GM19035 (cell line): ENCODE data around the gene SLC35F1.
"Not testable (repeated sequence)": the region's sequence is repeated elsewhere in the genome, so short reads cannot be mapped to it uniquely, and the experiment has no call there.

ENCODE experiments used
- ATAC-seq: cut with Tn5 transposase; IDR thresholded peaks from one replicate; pipeline ENCODE4 v1.9.1; 2021; ENCODE audit not compliant: unreplicated experiment

SLC35F1 gene

GRCh38 chr6:117989086-117989485 lies 82.0 kb downstream of the SLC35F1 start:
- no peak for ATAC-seq

- ATAC-seq: no peak
Measured at GRCh38 chr6:117990151-117990550, 83.1 kb downstream of the SLC35F1 start.

GRCh38 chr6:117992856-117993255 lies 85.8 kb downstream of the SLC35F1 start:
- ATAC-seq: no peak

GRCh38 chr6:118012944-118013343 lies 105.9 kb downstream of the SLC35F1 start:
- ATAC-seq: no peak

- ATAC-seq: no peak
Measured at GRCh38 chr6:118016532-118016931, 109.5 kb downstream of the SLC35F1 start.

GRCh38 chr6:118017301-118017848 lies 110.3 kb downstream of the SLC35F1 start:
- no peak for ATAC-seq

- ATAC-seq: no peak
Measured at GRCh38 chr6:118023771-118024170, 116.7 kb downstream of the SLC35F1 start.

- ATAC-seq: no peak
Measured at GRCh38 chr6:118029967-118030366, 122.9 kb downstream of the SLC35F1 start.

GRCh38 chr6:118037479-118037878 lies 130.4 kb downstream of the SLC35F1 start:
- ATAC-seq: not testable (repeated sequence)

- no peak for ATAC-seq
Measured at GRCh38 chr6:118042855-118043254, 135.8 kb downstream of the SLC35F1 start.

- ATAC-seq: no peak
Measured at GRCh38 chr6:118044275-118044674, 137.2 kb downstream of the SLC35F1 start.

GRCh38 chr6:118054082-118054481 lies 147.0 kb downstream of the SLC35F1 start:
- no peak for ATAC-seq

- no peak for ATAC-seq
Measured at GRCh38 chr6:118061666-118062065, 154.6 kb downstream of the SLC35F1 start.

- ATAC-seq: no peak
Measured at GRCh38 chr6:118080547-118080946, 173.5 kb downstream of the SLC35F1 start.

GRCh38 chr6:118083711-118084110 lies 176.6 kb downstream of the SLC35F1 start:
- ATAC-seq: no peak

GRCh38 chr6:118085665-118086064 lies 178.6 kb downstream of the SLC35F1 start:
- no peak for ATAC-seq

GRCh38 chr6:118086159-118086558 lies 179.1 kb downstream of the SLC35F1 start:
- no peak for ATAC-seq

GRCh38 chr6:118092086-118092485 lies 185.0 kb downstream of the SLC35F1 start:
- ATAC-seq: no peak

GRCh38 chr6:118097576-118097975 lies 190.5 kb downstream of the SLC35F1 start:
- no peak for ATAC-seq

GRCh38 chr6:118100717-118101116 lies 193.7 kb downstream of the SLC35F1 start:
- ATAC-seq: no peak

- no peak for ATAC-seq
Measured at GRCh38 chr6:118101220-118101619, 194.2 kb downstream of the SLC35F1 start.

- ATAC-seq: no peak
Measured at GRCh38 chr6:118101831-118102345, 194.8 kb downstream of the SLC35F1 start.

- no peak for ATAC-seq
Measured at GRCh38 chr6:118102401-118102800, 195.3 kb downstream of the SLC35F1 start.
